ENCODE data around the gene CISTR. TPM values are rescaled to one million over a fixed set of nuclear protein-coding genes. Genes with fewer than 3 reads are reported as not detected.
A peak's percentile ranks its signal among the peaks of the same experiment; 100 is the strongest.

The CISTR gene
- total and polyA plus RNA-seq, 2 donors (not counting 3 experiments of a cell fraction or from before 2014, with no cell fraction given), result not detected

DNA sequence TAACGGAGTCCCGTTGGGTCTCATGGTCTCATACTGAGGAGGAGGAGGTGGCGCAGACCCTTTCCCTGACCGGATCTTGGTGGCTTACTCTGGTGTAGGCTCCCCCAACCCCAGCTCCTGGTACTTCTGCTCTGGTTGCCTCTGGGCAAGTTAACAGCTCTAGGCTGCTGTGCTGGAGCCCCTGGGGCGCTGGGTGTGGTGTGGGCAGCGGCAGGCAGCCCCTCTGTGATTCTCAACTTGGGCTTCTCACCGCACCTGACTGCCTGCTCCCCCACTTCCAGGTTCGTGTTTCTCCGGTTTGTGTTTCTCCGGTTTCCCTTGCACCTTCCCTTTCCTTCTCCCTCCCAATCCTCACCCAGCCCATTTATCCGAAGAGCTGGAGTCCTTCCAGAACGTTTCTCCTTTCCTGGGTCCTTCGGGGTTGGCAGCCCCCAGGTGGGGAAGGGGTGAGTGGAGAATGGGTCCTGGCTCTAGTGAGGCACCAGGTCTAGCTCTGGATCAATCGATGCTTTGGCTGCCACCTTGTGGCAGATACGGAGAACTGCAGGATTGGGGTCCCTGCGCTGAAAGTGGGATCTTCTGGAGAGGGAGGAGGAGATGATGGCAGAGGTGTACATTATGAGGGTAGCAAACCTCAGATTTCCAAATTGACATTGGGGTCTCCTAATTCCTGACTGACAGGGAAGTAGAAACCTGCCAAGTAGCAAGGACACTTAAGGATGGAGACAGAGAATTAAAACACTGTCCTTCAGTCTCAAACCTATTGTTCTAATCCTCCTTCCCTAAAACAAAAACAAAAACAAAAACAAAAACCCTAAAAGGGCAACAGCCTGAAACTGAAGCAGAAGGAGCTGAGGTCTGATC lies 8.3 kb downstream of the CISTR start:
- no peaks in the 10 kb centered on the region for H3K36me3 ChIP-seq (ENCODE audit: control insufficient read depth in 2 of 2, extremely low read depth in 1 of 2, insufficient read depth in 2 of 2, low read length in 2 of 2)
- H3K4me2 ChIP-seq (ENCODE audit: insufficient read depth, low read length), result no peak overlapping the region
- FAIRE-seq (peak; percentile 79), DNase-seq (ENCODE audit: low read depth, low spot score) (peak; percentile 61)
- dilution Hi-C loops (cut with MboI; ENCODE audit: extremely low pct_ligation_motif_present, low sequenced_read_pairs), result no loop called here
- no peak overlapping the region for H3K4me3 ChIP-seq (replicated peaks in 1 of 3; ENCODE audit: insufficient read depth in 1 of 3, low read depth in 1 of 3, low read length in 3 of 3)
- CTCF ChIA-PET, result interaction anchor here (0.5 to 10.2 kb wide), 20 partner anchors 8 to 458 kb away, joined by 3 to 719 read pairs (median 8); partner anchors contain the start of genes ATP5MC2, CALCOCO1 and CISTR
- peaks cover 58 to 82% of the 10 kb centered on the region in 2 experiments for H3K27me3 ChIP-seq (ENCODE audit: control insufficient read depth in 2 of 2, insufficient read depth in 2 of 2, low read length in 2 of 2)
- intact Hi-C loops (cut with micrococcal nuclease), result loop anchor here (1.0 kb wide), 1 partner anchor 42 kb away; no protein-coding TSS in a partner anchor
- no peaks in the 10 kb centered on the region for H3K79me2 ChIP-seq (ENCODE audit: control insufficient read depth, insufficient read depth, low read length)
- POLR2A ChIA-PET, result no interaction called here
- peak; percentile 88 for TF ChIP-seq CTCF (IDR thresholded peaks at IDR 0.05; ENCODE audit: extremely low read depth in 1 of 2, insufficient read depth in 1 of 2, low read depth in 1 of 2, low read length in 2 of 2)
- no peak for TF ChIP-seq JUN (IDR thresholded peaks at IDR 0.05; ENCODE audit: borderline replicate concordance, insufficient read depth, insufficient read length, low read depth)
- H2AFZ ChIP-seq (ENCODE audit: low read depth, low read length), result no peak overlapping the region
- H3K9me1 ChIP-seq (replicated peaks; ENCODE audit: control insufficient read depth, extremely low read depth, insufficient read depth, low read length), result no peaks in the 10 kb centered on the region
- H3K9ac ChIP-seq (replicated peaks; ENCODE audit: extremely low read depth, insufficient read depth, low read length), result no peak overlapping the region
- H3K27ac ChIP-seq (ENCODE audit: insufficient read depth, low read depth, low read length), result no peak overlapping the region
- no peaks in the 10 kb centered on the region for H3K9me3 ChIP-seq (replicated peaks; ENCODE audit: control insufficient read depth, insufficient read depth, low read length)
- no TSS peak for BruUV-seq (replicated peaks)
- no peaks in the 10 kb centered on the region for H4K20me1 ChIP-seq (replicated peaks; ENCODE audit: control insufficient read depth, extremely low read depth, insufficient read depth, low read length)
- no peaks in the 10 kb centered on the region for H3K4me1 ChIP-seq (ENCODE audit: control insufficient read depth, extremely low read depth, insufficient read depth, low read length)

DNA sequence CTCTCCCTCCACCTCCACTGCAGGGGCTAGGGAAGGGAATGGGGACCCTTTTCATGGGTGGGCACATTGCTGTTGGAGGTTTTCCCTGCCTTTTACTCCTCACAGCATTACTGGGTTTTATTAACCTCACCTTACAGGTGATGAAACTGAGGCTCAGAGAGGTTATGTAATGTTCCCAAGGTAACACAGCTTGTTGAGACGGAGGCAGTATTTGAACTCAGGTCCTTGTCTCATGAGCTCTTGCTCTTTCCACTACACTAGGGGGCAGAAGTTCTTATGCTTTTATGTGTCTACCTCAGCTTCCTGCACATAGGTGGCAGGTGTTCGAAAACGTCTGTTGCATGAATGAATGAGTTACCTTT lies 11.7 kb downstream of the CISTR start:
- Histone ChIP-seq H3K27me3 (ENCODE audit: control insufficient read depth in 2 of 2, insufficient read depth in 2 of 2, low read length in 2 of 2) (peaks cover 72 to 86% of the 10 kb centered on the region in 2 experiments), H3K4me3 (replicated peaks in 1 of 3; ENCODE audit: insufficient read depth in 1 of 3, low read depth in 1 of 3, low read length in 3 of 3) (no peak overlapping the region), H2AFZ (ENCODE audit: low read depth, low read length) (no peak overlapping the region), H4K20me1 (replicated peaks; ENCODE audit: control insufficient read depth, extremely low read depth, insufficient read depth, low read length) (no peaks in the 10 kb centered on the region), H3K79me2 (ENCODE audit: control insufficient read depth, insufficient read depth, low read length) (no peaks in the 10 kb centered on the region), H3K9me1 (replicated peaks; ENCODE audit: control insufficient read depth, extremely low read depth, insufficient read depth, low read length) (no peaks in the 10 kb centered on the region), H3K9ac (replicated peaks; ENCODE audit: extremely low read depth, insufficient read depth, low read length) (no peak overlapping the region), H3K4me2 (ENCODE audit: insufficient read depth, low read length) (no peak overlapping the region), H3K9me3 (replicated peaks; ENCODE audit: control insufficient read depth, insufficient read depth, low read length) (no peaks in the 10 kb centered on the region), H3K4me1 (ENCODE audit: control insufficient read depth, extremely low read depth, insufficient read depth, low read length) (no peaks in the 10 kb centered on the region), H3K36me3 (ENCODE audit: control insufficient read depth in 2 of 2, extremely low read depth in 1 of 2, insufficient read depth in 2 of 2, low read length in 2 of 2) (no peaks in the 10 kb centered on the region), H3K27ac (ENCODE audit: insufficient read depth, low read depth, low read length) (no peak overlapping the region)
- intact Hi-C loops (cut with micrococcal nuclease) (loop anchor here (1.0 kb wide), 1 partner anchor 32 kb away; no protein-coding TSS in a partner anchor), dilution Hi-C loops (cut with MboI; ENCODE audit: extremely low pct_ligation_motif_present, low sequenced_read_pairs) (no loop called here)
- ChIA-PET POLR2A (no interaction called here), CTCF (interaction anchor here (1.5 to 10.2 kb wide), 3 partner anchors 13 to 39 kb away, joined by 3 to 719 read pairs (median 3); no protein-coding TSS in a partner anchor)
- DNase-seq (ENCODE audit: low read depth, low spot score), result no peak
- TF ChIP-seq POLR2A (IDR thresholded peaks at IDR 0.05; ENCODE audit: low read depth, low read length), result no peak
- TF ChIP-seq EZH2 (IDR thresholded peaks at IDR 0.05; ENCODE audit: borderline replicate concordance, low read depth, low read length, severe bottlenecking), result peak; percentile 60
- TF ChIP-seq JUN (IDR thresholded peaks at IDR 0.05; ENCODE audit: borderline replicate concordance, insufficient read depth, insufficient read length, low read depth), result no peak
- FAIRE-seq, result no peak
- BruUV-seq (replicated peaks), result no TSS peak

Data from endothelial cell of umbilical vein (primary cell).